ENCODE measurements around the gene CPVL. TPM values are rescaled to one million over a fixed set of nuclear protein-coding genes. Genes with fewer than 3 reads are reported as not detected.

CPVL gene
- total RNA-seq, 2 experiments from 2014 or later, result not detected

- ChIA-PET POLR2A (no interaction called here), CTCF (ENCODE audit: unreplicated experiment) (no interaction called here)
- Histone ChIP-seq H3K27ac (ENCODE audit: low read depth, low read length, poor library complexity, severe bottlenecking) (no peak overlapping the region), H3K4me2 (ENCODE audit: low read length) (no peak overlapping the region), H3K4me3 (ENCODE audit: low read depth, low read length, poor library complexity, severe bottlenecking) (no peak overlapping the region), H3K36me3 (ENCODE audit: insufficient read depth, low read length) (no peaks in the 10 kb centered on the region), H3K79me2 (ENCODE audit: insufficient read depth, low read depth, low read length) (no peaks in the 10 kb centered on the region), H3K4me1 (ENCODE audit: insufficient read depth, low read length, poor library complexity, severe bottlenecking) (no peaks in the 10 kb centered on the region), H3K9me3 (ENCODE audit: low read length) (no peaks in the 10 kb centered on the region), H3K9me2 (ENCODE audit: insufficient read depth, low read length) (no peaks in the 10 kb centered on the region), H4K20me1 (ENCODE audit: insufficient read depth, low read length) (no peaks in the 10 kb centered on the region), H2AFZ (ENCODE audit: low read length) (no peak overlapping the region)
- no TSS peak for BruUV-seq (replicated peaks)
- TF ChIP-seq CTCF (conservative IDR thresholded peaks at IDR 0.05; ENCODE audit: low read length), result no peak
- TF ChIP-seq EZH2phosphoT487 (IDR thresholded peaks at IDR 0.05; ENCODE audit: borderline replicate concordance, low read depth, low read length), result no peak
- intact Hi-C loops (cut with micrococcal nuclease; ENCODE audit: unreplicated experiment), result no loop called here
- DNase-seq (ENCODE audit: low spot score), result no peak
Observed at GRCh38 chr7:29145553-29146056, 732 bp downstream of the CPVL start.

- no peaks in the 10 kb centered on the region for H3K9me3 ChIP-seq (ENCODE audit: low read length)
- no peak overlapping the region for H3K27ac ChIP-seq (ENCODE audit: low read depth, low read length, poor library complexity, severe bottlenecking)
- no peaks in the 10 kb centered on the region for H4K20me1 ChIP-seq (ENCODE audit: insufficient read depth, low read length)
- TF ChIP-seq CTCF (conservative IDR thresholded peaks at IDR 0.05; ENCODE audit: low read length), result no peak
- no peak for TF ChIP-seq EZH2phosphoT487 (IDR thresholded peaks at IDR 0.05; ENCODE audit: borderline replicate concordance, low read depth, low read length)
- H3K4me3 ChIP-seq (ENCODE audit: low read depth, low read length, poor library complexity, severe bottlenecking), result no peak overlapping the region
- no peak overlapping the region for H2AFZ ChIP-seq (ENCODE audit: low read length)
- H3K4me1 ChIP-seq (ENCODE audit: insufficient read depth, low read length, poor library complexity, severe bottlenecking), result no peaks in the 10 kb centered on the region
- intact Hi-C loops (cut with micrococcal nuclease; ENCODE audit: unreplicated experiment), result no loop called here
- POLR2A ChIA-PET, result interaction anchor here (0.7 kb wide), 2 partner anchors 29 to 148 kb away, joined by 3 to 4 read pairs; no protein-coding TSS in a partner anchor
- H3K9me2 ChIP-seq (ENCODE audit: insufficient read depth, low read length), result no peaks in the 10 kb centered on the region
- BruUV-seq (replicated peaks), result no TSS peak
- H3K4me2 ChIP-seq (ENCODE audit: low read length), result no peak overlapping the region
- no peak for DNase-seq (ENCODE audit: low spot score)
- no peaks in the 10 kb centered on the region for H3K36me3 ChIP-seq (ENCODE audit: insufficient read depth, low read length)
- no peaks in the 10 kb centered on the region for H3K79me2 ChIP-seq (ENCODE audit: insufficient read depth, low read depth, low read length)
- CTCF ChIA-PET (ENCODE audit: unreplicated experiment), result no interaction called here
Observed at GRCh38 chr7:29143751-29144150, 2.6 kb downstream of the CPVL start.

- Histone ChIP-seq H3K4me2 (ENCODE audit: low read length) (no peak overlapping the region), H3K4me1 (ENCODE audit: insufficient read depth, low read length, poor library complexity, severe bottlenecking) (no peaks in the 10 kb centered on the region), H3K9me2 (ENCODE audit: insufficient read depth, low read length) (no peaks in the 10 kb centered on the region), H3K79me2 (ENCODE audit: insufficient read depth, low read depth, low read length) (no peaks in the 10 kb centered on the region), H3K36me3 (ENCODE audit: insufficient read depth, low read length) (no peaks in the 10 kb centered on the region), H3K4me3 (ENCODE audit: low read depth, low read length, poor library complexity, severe bottlenecking) (no peak overlapping the region), H3K27ac (ENCODE audit: low read depth, low read length, poor library complexity, severe bottlenecking) (no peak overlapping the region), H2AFZ (ENCODE audit: low read length) (no peak overlapping the region), H4K20me1 (ENCODE audit: insufficient read depth, low read length) (no peaks in the 10 kb centered on the region), H3K9me3 (ENCODE audit: low read length) (no peaks in the 10 kb centered on the region)
- ChIA-PET POLR2A (no interaction called here), CTCF (ENCODE audit: unreplicated experiment) (no interaction called here)
- BruUV-seq (replicated peaks), result no TSS peak
- intact Hi-C loops (cut with micrococcal nuclease; ENCODE audit: unreplicated experiment), result no loop called here
- no peak for TF ChIP-seq EZH2phosphoT487 (IDR thresholded peaks at IDR 0.05; ENCODE audit: borderline replicate concordance, low read depth, low read length)
- TF ChIP-seq CTCF (conservative IDR thresholded peaks at IDR 0.05; ENCODE audit: low read length), result no peak
- no peak for DNase-seq (ENCODE audit: low spot score)
Observed at GRCh38 chr7:29142021-29142727, 4.2 kb downstream of the CPVL start.
